Thyroid gland (tissue), 4 donors: ENCODE results near the gene CRYAB.

Source experiments
- POLR2A ChIP-seq, 2 donors: fragments of 450-650 bp; IDR thresholded peaks; one replicate each; pipeline ENCODE4 v1.6.1; 2017; ENCODE audit warnings: antibody characterized with exemption in 2 of 2, mild to moderate bottlenecking in 2 of 2, moderate library complexity in 1 of 2
- TF ChIP-seq, protein P1 (sequence below), 6 experiments: fragments of 200-600 bp in 3 of 6; fragments of 450-650 bp in 3 of 6; sonication (generic) in 3 of 6; IDR thresholded peaks; one replicate each; pipeline ENCODE4 v1.5.1; 2016 to 2019; ENCODE audit warnings: antibody characterized with exemption in 6 of 6, mild to moderate bottlenecking in 2 of 6, inconsistent platforms in 1 of 6, moderate library complexity in 1 of 6

DNA sequence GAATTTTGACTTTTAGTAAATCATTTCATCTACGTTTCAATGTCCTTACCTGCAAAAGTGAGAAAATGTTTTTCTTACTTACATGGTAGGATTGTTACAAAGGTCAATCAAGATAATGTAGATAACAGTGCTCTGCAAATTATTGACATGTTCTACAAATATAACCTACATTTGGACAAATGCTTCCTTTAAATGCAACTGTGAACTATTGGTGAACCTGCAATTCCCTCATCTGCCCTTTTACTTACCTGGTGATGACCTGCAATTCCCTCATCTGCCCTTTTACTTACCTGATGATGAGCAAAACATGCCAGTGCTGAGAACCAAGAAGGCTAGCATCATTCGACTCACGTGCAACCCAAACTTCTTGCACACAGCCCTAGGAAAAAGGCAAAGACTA, 51.3 kb downstream of the CRYAB start:
- TF ChIP-seq, protein P1, sequence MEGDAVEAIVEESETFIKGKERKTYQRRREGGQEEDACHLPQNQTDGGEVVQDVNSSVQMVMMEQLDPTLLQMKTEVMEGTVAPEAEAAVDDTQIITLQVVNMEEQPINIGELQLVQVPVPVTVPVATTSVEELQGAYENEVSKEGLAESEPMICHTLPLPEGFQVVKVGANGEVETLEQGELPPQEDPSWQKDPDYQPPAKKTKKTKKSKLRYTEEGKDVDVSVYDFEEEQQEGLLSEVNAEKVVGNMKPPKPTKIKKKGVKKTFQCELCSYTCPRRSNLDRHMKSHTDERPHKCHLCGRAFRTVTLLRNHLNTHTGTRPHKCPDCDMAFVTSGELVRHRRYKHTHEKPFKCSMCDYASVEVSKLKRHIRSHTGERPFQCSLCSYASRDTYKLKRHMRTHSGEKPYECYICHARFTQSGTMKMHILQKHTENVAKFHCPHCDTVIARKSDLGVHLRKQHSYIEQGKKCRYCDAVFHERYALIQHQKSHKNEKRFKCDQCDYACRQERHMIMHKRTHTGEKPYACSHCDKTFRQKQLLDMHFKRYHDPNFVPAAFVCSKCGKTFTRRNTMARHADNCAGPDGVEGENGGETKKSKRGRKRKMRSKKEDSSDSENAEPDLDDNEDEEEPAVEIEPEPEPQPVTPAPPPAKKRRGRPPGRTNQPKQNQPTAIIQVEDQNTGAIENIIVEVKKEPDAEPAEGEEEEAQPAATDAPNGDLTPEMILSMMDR (IDR thresholded peaks at IDR 0.05), result no peak
- TF ChIP-seq POLR2A (IDR thresholded peaks at IDR 0.05), result no peak
